ENCODE measurements around the gene FCHSD2. TPM values are rescaled to one million over a fixed set of nuclear protein-coding genes. Genes with fewer than 3 reads are reported as not detected.
A peak's percentile ranks its signal among the peaks of the same experiment; 100 is the strongest.

Gene FCHSD2
- total RNA-seq (2014; rRNA removed; shearing (Covaris generic)): 4.4 and 5.6 TPM in 2 replicates
- polyA plus RNA-seq (2015; cell fraction: cytosol; rRNA removed): 19.3 and 23.9 TPM in 2 replicates
- polyA plus RNA-seq (2015; cell fraction: nucleus; rRNA removed): 19.2 and 21.3 TPM in 2 replicates

DNA sequence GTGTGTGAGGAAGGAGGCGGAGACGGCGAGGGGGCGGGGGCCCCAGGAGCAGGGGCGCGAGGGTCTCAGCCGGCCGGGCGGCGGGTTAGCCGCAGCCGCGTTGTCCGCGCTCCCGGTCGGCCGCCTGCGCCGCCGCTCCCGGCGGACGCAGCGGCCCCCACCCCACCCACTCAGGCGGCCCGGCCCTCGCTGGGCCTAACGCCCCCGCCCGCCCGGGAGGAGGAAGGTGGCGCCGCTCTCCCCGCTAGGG is at the start of gene FCHSD2:
Gene FCHSD2, minus strand, starts transcription at position 191 of the 250 bp plus-strand sequence. CDS start 441 bp downstream, outside the sequence.
- DNase-seq (ENCODE audit: low read depth): no peak

DNA sequence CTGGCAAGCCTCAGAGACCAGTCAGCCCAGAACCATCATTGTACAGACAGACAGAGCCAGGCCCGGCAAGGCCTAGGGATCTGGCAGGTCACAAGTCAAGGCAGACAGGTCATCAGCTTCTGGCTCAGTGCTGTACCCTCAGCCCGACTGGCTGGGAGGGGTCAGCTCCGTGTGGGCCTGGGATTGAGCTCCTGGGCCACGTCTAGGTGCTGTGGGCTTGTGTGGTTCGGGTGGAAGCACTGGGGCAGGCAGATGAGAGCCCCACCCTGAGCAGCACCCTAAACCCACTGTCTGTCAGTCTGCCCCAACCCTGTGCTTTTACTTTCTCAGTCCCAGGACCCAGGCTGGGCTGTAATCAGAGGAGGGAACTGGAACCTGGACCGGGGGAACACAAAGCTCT is 49.0 kb upstream of the FCHSD2 start:
- no peak for DNase-seq (ENCODE audit: low read depth)

DNA sequence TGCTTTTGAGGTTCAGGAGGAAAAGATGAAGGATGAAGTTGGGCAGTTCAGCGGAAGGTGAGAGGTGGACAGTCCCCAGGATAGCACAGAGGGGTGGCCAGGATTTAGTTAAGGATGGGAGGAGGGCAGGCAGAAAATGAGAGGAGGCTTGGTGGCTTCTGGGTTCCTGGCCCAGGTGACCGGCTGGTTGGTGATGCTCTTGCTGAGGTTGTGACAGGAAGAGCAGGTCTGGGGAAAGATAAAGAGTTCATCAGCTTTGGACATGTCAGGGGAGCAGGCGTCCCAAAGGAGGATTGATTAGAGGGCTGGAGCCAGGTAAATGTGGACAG is 48.4 kb upstream of the FCHSD2 start:
- DNase-seq (ENCODE audit: low read depth): no peak

DNA sequence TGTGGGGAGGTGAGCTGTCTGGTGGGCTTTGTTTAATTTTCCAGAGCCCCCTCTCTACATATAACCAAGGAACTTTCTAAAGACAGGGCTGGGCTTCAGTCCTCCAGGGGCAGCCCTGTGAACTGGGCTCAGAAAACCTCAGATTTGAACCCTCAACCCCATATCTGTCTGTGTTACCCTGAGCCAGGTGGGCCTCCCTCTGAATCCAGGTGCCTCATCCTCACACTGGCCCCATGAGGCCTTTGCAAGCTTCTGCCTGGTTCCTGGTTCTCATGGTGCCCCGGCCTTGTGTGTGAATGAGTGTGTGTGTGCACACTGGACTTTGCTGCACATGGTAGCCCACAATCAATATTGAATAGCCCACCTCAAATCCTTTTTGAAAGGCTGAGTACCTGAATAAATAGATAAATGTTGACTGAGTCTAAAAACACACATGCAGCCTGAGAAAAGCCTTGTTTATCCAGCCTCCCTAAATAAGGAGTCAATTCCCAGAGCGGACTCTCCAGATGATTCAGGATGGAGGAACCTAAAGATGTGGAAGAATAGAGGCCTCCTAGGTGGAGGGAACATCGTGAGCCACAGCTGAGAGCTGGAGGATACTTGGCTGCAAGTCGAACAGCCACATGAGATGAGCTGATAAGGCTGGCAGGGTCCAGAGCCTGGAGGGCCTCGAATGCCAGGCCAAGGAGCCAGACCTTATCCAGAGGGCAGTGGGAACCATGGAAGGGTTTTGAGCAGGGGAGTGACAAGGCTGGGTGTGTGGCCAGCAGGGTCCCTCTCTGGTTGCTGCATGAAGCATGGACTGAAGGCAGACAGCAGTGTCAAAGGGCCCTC is 47.8 kb upstream of the FCHSD2 start:
- no peak for DNase-seq (ENCODE audit: low read depth)

DNA sequence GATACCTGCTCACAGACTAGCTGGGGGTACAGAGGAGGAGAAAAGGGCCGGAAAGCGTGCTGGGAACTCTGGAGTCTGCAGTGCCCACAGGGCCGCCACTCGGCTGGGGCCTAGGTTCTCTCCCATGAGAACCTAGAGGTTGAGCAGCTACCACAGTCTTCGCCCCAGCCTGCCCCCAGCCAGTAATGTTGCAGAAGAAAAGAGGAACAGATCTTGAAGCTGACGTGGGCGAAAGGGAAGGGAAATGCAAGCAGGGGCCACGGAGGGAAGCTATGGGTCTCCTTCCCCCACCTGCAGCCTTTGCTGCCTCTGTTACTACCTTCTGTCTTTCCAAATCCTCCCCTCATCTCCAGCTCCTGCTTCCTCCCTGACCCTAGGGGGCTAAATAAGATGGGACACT is 47.2 kb upstream of the FCHSD2 start:
- no peak for DNase-seq (ENCODE audit: low read depth)

DNA sequence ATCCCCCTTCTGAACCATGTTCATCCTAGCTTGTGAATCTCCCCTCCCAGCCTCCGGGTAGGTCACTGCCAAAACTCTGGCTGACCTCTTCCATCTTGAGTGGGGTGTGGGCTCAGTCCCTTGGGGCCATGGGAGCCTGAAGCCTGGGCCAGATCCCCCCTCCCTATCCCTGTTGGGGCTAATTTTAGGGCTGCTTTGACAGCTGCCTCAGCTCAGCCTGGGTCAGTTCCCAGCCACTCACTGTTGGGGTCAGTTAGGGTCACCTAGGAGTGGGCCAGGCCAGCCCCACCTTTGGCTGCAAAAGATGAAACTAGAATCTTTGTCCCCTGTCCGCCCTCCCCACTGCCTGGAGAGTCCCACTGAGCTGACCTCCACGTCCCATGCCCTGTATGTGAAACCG is 46.2 kb upstream of the FCHSD2 start:
- no peak for DNase-seq (ENCODE audit: low read depth)

DNA sequence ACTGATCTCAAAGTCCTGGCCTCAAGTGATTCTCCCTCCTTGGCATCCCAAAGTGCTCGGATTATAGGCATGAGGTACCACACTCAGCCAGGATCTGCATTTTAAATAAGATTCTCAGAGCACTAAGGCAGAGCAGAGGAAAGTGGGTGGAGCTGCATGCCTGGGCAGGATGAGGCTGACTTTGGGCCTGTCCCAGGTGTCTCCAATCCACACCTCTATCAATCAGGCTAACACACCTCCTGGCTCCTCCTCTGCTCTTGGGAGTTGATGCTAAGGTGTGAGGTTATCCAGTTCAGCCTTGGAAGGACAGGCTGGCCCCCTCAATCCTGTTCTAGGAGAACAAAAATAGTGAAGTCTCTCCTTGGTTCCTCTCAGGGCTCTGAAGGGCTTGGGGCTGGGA is 45.7 kb upstream of the FCHSD2 start:
- DNase-seq (ENCODE audit: low read depth): no peak

DNA sequence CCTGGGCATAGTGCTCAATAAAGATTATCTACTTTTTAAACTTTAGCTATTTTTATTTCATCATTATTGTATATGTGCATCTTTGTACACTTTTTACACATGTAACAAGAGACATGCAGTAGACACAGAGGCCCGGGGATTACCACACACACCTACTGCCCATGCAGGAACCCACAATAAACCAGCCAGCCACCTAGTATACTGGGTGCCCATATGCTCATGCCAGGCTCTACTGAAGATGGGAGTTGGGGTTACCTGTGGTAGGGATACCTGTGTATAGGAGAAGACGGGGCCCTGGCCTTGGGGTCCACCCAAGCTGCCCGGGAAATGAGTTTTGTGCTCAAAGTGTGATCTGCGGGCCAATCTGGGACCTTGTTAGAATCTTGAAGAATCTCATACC is 44.8 kb upstream of the FCHSD2 start:
- no peak for DNase-seq (ENCODE audit: low read depth)

DNA sequence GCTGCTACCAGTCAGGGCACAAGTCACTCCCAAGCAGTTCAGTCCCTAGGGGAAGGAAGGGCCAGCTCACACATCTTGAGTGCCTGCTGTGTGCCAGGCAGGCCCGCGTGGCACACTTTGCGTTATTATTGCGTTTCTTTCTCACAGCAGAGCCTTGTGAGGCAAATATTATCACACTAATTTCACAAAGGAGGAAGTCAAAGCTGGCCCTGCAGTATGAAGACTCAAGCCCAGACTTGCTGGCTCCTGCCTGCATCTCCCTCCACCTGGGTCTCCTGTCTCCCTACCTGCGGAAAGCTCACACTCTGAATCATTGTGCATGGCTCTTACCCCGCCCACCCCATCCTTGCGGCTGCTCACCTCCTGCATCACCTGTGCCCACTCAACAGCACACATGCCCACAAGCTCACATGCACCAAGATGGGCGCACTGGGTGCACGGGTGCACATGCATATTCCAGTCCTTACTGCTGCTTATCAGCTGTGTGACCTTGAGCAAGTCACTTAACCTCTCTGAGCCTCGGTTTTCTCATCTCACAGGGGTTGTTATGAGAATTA is 44.3 kb upstream of the FCHSD2 start:
- no peak for DNase-seq (ENCODE audit: low read depth)

DNA sequence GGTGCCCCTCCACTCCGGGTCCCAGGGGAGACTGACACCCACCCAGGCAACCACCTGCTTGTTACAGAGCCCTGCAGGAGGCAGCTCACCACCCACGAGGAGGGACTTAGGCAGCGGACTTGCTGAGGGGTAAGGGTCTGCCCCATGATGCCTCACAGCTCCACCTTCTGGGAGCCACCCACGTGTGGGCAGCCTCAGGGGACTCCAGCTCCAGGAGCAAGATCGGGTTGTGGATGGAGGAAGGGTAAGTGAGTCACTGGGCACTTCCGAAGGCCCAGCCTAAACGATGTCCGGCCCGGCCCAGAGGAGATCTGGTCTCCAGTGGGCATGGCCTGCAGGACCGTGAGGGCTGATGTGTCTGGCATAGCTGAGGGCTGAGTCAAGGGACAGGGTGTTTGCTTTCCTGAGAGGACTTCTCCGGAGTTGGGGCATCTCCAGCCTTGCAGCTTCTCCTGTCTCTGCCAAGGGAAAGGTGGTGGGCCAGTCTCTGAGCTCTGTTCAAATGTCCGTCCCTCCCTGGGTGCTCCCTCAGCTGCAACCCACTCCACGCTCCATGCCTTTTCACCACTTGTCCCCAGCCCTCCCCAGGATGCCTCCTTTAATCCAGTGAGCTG is 43.7 kb upstream of the FCHSD2 start:
- DNase-seq (ENCODE audit: low read depth): peak; percentile 96

DNA sequence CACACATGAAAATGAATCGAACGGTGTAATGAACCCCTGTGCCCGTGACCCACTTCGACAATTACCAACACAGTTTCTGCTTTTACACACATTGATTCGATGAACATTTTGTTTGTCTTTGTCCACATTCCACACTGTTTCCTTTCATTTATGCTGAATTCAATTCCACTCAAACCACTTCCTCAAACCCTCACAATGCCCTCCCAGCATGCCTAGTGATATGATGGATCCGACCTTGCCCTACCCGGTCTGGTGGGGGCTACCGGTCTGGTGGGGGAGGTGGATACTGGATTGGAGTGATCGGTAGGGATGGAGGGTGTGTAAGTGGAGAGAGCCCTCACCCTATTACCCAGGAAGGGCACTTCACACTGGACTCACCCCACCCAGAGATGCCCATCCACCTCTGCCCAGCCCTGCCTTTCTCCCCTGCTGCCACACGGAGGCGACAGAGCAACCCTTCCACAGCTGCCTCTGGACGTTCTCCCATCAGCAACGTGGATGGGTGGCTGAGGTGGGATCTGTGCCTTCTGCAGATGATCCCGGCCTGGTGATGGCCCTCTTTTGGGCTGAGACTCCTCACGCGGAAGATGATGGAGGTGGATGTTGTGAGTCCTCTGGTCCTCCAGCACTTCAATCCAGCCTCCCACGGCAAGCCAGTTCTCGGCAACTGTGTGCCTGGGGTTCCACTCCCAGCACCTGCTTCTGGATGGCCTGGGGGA is 43.0 kb upstream of the FCHSD2 start:
- peak; percentile 83 for DNase-seq (ENCODE audit: low read depth)

DNA sequence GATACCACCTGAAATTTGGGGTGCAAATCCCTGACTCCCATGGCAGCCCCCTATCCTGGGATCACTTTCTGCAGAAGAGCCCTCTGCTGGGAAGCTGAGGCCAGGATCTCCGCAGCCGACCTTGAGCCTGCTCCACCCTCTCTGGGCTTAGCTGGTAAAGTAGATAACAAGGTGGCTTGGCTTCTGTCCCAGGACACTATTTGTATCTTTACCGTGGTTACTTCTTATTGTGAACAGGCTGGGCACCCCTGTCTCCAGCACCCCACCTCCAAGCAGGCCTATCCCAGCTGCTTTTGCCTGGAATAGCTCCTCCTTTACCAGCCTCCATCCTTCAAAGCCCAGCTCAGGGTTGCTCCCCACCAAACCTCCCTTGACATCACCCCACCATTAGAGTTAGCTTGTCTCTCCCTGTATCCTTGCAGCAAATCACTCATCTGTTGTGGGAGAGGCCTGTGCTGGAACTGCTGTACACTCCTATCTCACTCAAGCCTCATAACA is 40.8 kb upstream of the FCHSD2 start:
- DNase-seq (ENCODE audit: low read depth): no peak

DNA sequence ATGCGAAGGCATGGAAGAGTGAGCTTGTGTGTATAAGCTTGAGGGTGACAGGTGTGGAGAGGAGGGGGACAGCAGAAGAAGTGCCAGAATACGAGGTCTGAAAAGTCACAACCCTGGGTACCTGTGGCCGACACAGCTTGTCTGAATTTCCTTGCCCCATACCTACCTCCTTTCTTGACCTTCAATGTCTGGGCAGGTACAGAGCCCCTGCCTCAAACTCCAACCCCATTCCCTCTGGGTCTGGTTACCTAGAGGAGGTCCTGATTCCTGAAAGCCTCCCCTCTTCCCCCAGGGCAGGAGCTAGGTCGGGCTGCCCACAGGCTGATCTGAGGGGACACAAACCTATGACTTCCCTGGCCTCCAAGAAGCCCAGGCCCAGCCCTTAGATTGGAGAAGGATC is 36.6 kb upstream of the FCHSD2 start:
- DNase-seq (ENCODE audit: low read depth): no peak

DNA sequence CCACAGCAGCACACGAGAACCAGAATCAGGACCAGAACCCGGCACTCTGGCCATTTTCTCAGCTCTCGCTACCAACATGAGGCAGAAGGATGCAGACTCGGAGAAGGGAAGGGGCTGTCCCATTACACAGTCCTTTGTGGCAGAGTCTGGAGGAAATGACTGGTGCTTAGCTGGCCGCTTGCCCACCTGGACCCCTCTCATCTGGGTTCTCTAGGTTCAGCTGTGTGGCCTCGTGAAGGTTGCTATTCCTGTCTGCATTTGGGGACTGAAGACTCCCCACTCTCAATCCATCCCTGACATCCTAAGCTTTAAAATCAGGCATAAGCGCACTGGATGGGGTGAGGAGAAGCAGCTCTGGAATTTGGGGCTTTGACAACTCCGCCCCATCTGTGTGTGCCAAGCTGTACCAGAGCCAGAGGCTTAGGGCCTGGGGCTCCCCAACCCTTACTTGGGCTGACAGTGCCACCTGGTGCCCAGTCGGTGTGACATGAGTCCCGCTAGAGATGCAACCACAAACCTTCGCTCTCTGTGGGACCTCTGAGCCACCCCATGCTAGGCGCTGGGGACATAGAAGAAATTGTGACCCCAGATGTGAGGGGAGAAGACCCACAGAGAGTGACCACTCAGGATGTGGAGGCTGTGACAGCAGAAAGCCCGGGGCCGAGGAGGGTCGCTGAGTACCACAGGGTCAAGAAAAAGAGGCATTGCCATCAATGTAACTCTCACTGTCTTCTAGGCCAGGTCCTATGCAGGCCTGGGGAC is 35.8 kb upstream of the FCHSD2 start:
- peak; percentile 88 for DNase-seq (ENCODE audit: low read depth)

DNA sequence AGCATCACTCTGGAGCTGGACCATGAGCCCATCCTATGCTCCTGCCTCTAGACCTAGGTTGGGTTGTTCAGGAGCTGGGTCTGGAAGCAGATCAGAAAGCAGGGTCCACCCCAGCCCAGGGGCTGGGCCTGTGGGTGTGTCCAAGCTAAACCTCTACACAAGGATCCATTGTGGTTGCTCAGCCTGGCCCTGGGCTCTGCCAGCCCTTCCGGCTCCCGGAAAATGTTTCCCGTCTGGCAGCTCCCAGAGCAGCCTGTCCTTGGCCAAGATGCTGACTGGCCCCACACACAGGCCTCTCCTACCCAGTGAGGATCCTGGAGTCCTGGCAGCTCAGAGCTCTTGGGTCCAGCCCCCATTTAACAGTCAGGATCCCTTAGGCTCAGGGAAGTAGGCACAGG is 35.3 kb upstream of the FCHSD2 start:
- peak; percentile 91 for DNase-seq (ENCODE audit: low read depth)

DNA sequence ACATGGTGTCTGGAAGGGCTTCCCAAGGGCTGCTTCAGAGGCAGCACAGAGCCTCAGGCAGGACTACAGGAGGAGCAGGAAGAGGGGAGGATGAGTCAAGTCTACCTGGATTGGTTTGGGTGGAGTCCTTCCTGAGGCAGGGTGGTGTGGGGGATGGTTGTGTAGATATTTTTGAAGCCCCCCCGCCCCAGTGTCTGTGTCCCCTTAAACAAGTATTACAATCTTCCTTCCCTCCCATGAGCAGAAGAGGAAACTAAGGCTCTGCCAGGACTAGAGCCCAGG is 34.7 kb upstream of the FCHSD2 start:
- no peak for DNase-seq (ENCODE audit: low read depth)

DNA sequence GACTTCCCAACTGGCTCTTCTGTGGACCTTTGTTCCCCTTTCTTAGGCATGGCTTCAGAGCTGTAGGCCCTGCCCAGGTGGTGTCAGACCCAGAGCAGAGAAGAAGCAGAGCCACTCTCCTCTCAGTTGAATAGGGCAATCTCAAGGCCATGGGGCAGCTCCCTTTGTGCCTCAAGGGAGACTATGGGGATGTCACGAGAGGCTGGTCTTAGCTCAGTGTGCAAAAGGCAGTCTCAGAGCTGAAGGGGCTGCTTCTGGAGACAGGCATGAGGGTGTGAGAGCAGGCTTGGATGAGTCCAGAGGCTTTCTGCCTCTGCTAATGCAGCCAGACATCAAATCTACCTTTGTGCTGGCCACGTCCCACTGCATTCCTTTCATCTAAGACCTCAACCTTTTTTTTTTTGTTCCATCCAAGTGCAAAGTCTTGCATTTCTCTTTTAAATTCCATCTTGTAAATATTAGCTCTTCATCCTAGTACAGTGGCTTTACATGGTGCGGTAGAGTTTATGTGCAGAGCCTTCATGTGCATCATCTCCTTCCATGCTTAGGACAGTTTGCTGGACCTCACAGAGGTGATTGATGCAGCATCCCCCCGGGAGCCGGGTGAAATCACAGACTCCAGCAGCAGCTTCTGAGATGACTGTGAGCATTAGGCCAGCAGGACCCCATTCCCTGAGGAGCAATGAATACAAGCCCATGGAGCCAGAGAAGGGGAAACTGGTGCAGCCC is 34.2 kb upstream of the FCHSD2 start:
- DNase-seq (ENCODE audit: low read depth): no peak

DNA sequence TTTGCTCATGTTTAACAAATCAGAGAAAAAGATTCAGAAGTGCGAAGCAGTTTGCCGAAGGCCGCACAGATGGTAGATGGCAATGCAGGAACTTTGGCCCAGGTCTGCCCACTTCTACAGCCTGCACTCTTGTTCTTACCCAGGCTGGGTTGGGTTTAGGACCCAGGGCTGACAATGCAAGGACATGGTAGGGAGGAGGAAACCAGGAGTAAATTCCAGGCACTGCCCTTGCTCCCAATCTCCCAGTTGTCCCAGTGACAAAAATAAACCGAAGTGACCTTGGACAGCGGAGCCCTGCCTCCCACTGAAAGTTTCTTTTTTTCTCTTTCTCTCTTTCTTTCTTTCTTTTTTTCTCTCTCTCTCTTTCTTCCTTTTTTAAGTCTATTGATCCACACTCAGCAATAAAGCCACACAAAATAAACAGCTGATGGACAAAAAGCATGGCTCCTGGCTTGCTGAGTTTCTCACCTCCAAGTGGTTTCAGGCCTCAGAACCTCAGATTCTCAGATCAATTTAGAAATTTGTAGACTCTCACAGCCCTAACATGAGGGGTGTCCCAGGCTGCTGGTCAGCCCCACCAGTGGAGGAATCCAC is 33.5 kb upstream of the FCHSD2 start:
- no peak for DNase-seq (ENCODE audit: low read depth)

DNA sequence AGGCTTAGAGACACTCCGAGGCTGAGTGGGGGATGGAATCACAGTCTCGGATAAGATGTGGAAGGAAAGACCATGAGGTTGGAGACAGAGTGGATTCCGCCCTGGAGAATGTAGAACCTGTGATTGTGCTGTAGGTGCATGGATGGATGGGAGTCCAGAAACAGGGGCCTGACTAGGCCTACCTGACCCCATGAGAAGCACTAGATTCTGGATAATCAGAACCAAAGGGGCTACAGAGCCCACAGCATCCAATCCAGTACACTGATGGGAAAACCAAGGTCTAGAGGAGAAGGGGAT is 32.3 kb upstream of the FCHSD2 start:
- no peak for DNase-seq (ENCODE audit: low read depth)

DNA sequence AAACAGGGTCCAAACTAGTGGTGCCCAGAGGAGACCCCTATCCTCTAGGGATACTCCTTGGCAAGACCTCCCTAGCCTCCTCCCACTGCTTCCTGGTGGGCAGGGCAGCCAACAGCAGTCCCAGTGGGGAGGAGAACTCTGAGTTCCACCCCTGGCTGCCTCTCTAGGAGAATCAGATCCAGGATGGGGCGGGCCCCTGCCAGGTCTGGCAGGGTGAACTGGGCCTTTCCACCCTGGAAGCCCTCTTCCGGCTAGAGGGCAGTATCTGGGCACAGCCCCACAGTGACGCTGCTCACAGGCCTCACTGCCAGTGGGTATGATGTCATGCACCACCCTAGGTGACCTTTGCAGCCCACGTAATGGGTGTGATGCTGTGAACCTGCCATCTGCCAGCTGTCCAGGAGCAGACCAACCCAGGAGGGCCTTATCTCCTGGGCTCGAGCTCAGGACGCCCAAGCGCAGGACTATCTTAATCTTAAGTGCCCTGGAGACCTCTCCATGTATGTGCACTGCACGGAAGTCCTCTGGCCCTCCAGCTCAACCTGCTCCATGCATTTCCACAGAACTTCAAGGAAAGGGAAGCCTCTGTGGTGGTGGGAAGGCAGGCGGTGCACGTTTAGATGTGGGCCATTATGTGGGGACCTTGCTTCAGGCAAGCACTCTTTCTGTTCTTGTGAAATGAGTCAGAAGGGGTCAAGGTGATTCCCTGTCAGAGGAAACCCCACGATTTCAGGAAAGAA is 31.8 kb upstream of the FCHSD2 start:
- no peak for DNase-seq (ENCODE audit: low read depth)
